ENCODE results near the gene ZPR1.

- TF ChIP-seq POLR2AphosphoS5 (IDR thresholded peaks at IDR 0.05; ENCODE audit: borderline replicate concordance, low read depth, low read length), result no peak
- no peak for TF ChIP-seq FOXP2 (optimal IDR thresholded peaks at IDR 0.05; ENCODE audit: control extremely low read depth, extremely low read length, insufficient read depth)
- no peak for TF ChIP-seq EZH2 (IDR thresholded peaks at IDR 0.05)
Observed at GRCh38 chr11:116787436-116787785, 412 bp downstream of the ZPR1 start.

Measured in SK-N-MC (cell line).